Coronary artery (tissue), 2 donors: ENCODE measurements around the gene SLIT1.

Experiments used
- DNase-seq: peaks from one replicate; pipeline ENCODE4 v3.0.0-alpha.2; 2017; ENCODE audit warnings: low spot score
- H3K27ac ChIP-seq, 2 donors: fragments of 200-600 bp; sonication (generic); one replicate each; pipeline ENCODE4 v1.5.1; 2016 to 2019
- H3K4me3 ChIP-seq: fragments of 200-600 bp; sonication (generic); 2 replicates; pipeline ENCODE4 v1.5.1; 2016; ENCODE audit warnings: mild to moderate bottlenecking, moderate library complexity
- CTCF ChIP-seq: fragments of 200-600 bp; sonication (generic); IDR thresholded peaks from one replicate; pipeline ENCODE4 v1.5.1; 2019; ENCODE audit warnings: antibody characterized with exemption

SLIT1 gene

GRCh38 chr10:97028832-97029178 lies 157.0 kb downstream of the SLIT1 start:
- TF ChIP-seq CTCF: no peak
- no peak overlapping the region for H3K4me3 ChIP-seq
- H3K27ac ChIP-seq: no peak overlapping the region
- no peak for DNase-seq

- TF ChIP-seq CTCF: no peak
- no peak overlapping the region for H3K27ac ChIP-seq
- no peak for DNase-seq
- H3K4me3 ChIP-seq: no peak overlapping the region
Observed at GRCh38 chr10:97028126-97028831, 157.5 kb downstream of the SLIT1 start.

- Histone ChIP-seq H3K4me3 (no peak overlapping the region), H3K27ac (peak overlapping the region; percentile 76)
- DNase-seq: no peak
- TF ChIP-seq CTCF: peak; percentile 59
Observed at GRCh38 chr10:97025613-97026242, 160.0 kb downstream of the SLIT1 start.

GRCh38 chr10:97024168-97025073 lies 161.3 kb downstream of the SLIT1 start:
- peak overlapping the region; percentile 11 for H3K4me3 ChIP-seq
- DNase-seq: no peak
- peak overlapping the region; percentile 76 for H3K27ac ChIP-seq
- TF ChIP-seq CTCF: no peak

GRCh38 chr10:97023401-97024167 lies 162.2 kb downstream of the SLIT1 start:
- no peak for DNase-seq
- Histone ChIP-seq H3K4me3 (peak overlapping the region; percentile 11), H3K27ac (peak overlapping the region; percentile 76)
- no peak for TF ChIP-seq CTCF

- no peak overlapping the region for H3K4me3 ChIP-seq
- DNase-seq: no peak
- no peak for TF ChIP-seq CTCF
- H3K27ac ChIP-seq: no peak overlapping the region
Observed at GRCh38 chr10:97022616-97023015, 163.1 kb downstream of the SLIT1 start.
